HCEC 1CT (cell line): ENCODE data around the gene CNGA3.
"Not testable (repeated sequence)": the region's sequence is repeated elsewhere in the genome, so short reads cannot be mapped to it uniquely, and the experiment has no call there.

Source experiments
- DNase-seq: peaks from one replicate; pipeline ENCODE4 v3.0.0-alpha.2; 2017

CNGA3 gene

GRCh38 chr2:98405301-98405700, 59.0 kb downstream of the CNGA3 start:
- DNase-seq = no peak

DNA sequence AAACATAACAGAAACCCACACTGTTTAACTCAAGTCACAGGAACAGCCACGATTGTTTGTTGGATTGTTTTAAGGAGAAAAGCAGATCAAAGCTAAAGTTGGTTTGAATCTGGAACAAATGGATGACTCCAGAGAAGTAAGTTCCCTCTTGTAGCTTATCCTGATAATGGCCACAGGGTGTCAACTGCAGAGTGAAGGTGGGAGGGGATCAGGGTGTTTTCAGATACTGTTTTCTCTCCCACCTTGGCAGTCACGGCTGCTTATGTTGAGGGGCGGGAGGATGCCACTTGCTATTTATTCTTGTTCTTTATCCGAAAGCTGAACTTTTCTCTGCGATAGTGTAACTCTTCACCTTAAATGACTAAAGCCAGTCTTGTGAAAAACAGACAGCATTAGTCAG, 61.9 kb downstream of the CNGA3 start:
- DNase-seq = no peak

- DNase-seq = peak; percentile 45
Observed at GRCh38 chr2:98412751-98413458, 66.6 kb downstream of the CNGA3 start.

- not testable (repeated sequence) for DNase-seq
Observed at GRCh38 chr2:98414246-98414645, 68.0 kb downstream of the CNGA3 start.

- DNase-seq = not testable (repeated sequence)
Observed at GRCh38 chr2:98415719-98416248, 69.5 kb downstream of the CNGA3 start.

GRCh38 chr2:98416383-98417159, 70.3 kb downstream of the CNGA3 start:
- peak; percentile 6 for DNase-seq

DNA sequence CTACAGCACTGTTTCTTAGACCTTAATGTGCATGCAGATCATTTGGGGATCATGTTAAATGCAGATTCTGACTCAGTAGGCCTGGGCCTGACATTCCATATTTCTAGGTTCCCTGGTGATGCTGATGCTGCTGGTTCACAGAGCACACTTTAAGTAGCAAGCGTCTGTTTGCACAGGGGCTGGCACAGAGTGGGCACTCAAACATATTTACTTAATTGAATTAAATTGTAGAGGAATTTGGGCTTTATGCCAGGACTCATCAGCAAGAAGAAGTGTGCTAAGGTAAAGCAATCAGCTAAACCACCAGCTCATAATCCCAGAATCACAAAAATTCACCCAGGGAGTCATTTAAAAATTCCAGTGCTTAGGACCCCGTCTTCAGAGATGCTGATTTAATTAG, 73.3 kb downstream of the CNGA3 start:
- no peak for DNase-seq

DNA sequence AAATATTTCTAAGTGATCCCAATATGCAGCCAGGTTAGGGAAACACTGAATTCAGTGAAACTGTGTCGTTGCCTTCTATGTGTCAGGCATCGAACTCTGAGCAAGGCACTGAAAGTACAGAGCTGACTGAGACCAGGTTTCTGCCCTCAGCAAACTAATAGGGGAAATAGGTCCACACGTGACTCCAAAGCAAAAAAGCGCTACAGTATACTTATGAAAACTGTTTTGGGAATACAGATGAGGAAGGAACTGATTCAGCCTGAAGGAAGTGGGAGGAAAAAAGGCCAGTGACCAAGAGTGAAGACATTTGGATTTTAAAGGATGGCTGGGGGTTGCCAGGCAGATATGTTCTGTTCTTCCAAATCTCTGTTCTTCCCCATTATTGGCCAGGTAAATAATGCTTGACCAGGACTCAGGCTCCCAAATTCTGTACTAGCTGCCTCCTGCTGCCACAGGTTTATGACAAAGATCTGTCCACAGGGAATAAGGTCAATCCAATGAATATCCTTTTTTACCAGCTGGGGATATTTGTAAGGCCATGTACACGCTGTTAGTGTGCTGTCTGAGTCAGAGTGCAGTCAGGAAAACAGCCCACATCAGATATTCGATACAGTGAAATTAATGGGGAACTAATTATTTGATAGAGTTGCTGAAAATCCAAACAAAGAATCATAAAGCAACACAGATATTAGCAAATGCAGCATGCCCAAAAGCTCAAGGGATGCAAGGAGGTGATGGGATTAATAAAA, 73.9 kb downstream of the CNGA3 start:
- DNase-seq = peak; percentile 8

DNA sequence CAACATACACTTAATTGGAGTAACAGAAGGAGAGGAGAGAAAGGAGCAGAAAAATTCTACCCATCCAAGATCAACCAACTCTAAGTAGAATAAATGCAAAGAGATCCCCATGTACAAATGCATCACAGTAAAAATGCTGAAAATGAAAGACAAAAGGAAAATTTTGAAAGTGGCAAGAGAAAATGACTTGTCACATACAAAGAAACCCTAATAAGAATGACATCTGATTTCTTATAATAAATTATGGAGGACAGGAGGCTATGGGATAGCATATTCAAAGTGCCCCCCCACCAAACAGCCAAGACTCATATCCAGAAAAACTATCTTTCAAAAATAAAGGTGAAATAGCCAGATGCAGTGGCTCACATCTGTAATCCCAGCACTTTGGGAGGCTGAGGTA, 76.2 kb downstream of the CNGA3 start:
- no peak for DNase-seq

- no peak for DNase-seq
Observed at GRCh38 chr2:98426771-98427170, 80.5 kb downstream of the CNGA3 start.

DNA sequence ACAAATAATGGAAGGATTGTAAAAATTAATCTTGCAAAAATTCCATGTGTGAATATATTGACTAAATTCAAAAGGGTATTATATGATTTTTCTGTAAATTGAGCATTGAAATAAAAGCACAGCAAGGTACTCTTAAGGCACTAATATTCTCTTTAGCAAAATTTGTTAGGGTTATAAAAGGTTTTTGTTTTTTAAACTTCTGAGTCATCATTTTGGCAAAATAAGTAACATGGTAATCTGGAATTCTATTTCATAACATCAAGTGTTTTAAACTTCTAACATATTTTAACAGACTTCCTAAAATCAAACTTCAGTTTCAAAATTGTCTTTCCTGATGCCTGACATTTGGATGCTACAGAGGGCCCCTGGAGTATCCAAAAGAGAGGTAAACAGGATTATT, 85.9 kb downstream of the CNGA3 start:
- DNase-seq = no peak

GRCh38 chr2:98433363-98433964, 87.2 kb downstream of the CNGA3 start:
- no peak for DNase-seq

- DNase-seq = no peak
Observed at GRCh38 chr2:98434492-98434891, 88.2 kb downstream of the CNGA3 start.

GRCh38 chr2:98435670-98436069, 89.4 kb downstream of the CNGA3 start:
- not testable (repeated sequence) for DNase-seq

DNA sequence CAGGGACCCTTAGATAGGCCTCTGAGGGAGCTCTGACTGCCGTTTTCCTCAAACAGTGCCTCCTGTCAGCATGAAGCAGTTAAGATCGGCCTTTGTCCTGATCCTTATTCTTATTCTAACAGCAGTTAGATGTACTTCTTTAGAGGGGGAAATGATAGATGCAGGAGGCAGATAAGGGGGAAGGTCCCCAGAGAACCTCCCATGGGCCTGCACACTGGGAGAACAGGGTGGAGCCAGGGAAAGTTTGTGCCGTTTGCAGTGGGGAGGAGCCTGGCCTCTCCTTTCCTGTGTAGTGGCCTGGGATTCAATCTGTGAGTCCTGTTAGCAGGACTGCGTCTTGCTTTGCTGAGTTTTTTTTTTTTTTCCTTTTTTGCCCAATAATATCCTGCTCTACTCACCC, 90.5 kb downstream of the CNGA3 start:
- no peak for DNase-seq

GRCh38 chr2:98438190-98439133, 92.2 kb downstream of the CNGA3 start:
- DNase-seq = no peak

DNA sequence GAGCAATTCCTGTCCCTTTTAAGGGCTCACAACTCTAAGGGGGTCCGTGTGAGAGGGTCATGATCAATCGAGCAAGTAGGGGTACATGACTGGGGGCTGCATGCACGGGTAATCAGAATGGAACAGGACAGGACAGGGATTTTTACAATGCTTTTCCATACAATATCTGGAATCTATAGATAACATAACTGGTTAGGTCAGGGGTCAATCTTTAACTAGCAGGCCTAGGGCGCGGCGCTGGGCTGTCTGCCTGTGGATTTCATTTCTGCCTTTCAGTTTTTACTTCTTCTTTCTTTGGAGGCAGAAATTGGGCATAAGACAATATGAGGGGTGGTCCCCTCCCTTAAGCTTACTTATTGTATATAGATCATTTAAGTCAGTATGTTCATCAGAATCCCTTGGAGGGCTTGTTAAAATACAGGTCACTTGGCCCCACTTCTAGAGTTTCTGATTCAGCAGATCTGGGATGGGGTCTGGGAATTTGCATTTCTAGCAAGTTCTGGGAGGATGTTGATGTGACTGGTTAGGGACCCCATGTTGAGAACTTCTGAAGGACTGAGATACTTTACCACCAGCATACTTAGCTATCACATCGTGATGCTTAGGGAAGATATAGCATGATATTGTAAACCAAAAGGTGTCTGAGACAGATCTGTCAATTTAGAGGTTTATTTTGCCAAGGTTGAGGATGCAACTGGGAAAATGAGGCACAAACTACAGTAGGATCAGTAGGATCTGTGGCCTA, 95.6 kb downstream of the CNGA3 start:
- DNase-seq = no peak

GRCh38 chr2:98442488-98442887, 96.2 kb downstream of the CNGA3 start:
- DNase-seq = no peak

- peak; percentile 57 for DNase-seq
Observed at GRCh38 chr2:98444436-98445176, 98.3 kb downstream of the CNGA3 start, which contains the start of gene INPP4A. TSS of gene INPP4A (plus strand) at chr2:98444858. CDS start at chr2:98520049, 75,191 bp downstream.

GRCh38 chr2:98445177-98445682, 99.0 kb downstream of the CNGA3 start:
- DNase-seq = peak; percentile 11
